HG03460 (cell line): ENCODE measurements around the gene BBS7.
A peak's percentile ranks its signal among the peaks of the same experiment; 100 is the strongest.

Experiments
- ATAC-seq: cut with Tn5 transposase; IDR thresholded peaks from one replicate; pipeline ENCODE4 v1.9.1; 2021; ENCODE audit not compliant: unreplicated experiment

BBS7 gene, protein sequence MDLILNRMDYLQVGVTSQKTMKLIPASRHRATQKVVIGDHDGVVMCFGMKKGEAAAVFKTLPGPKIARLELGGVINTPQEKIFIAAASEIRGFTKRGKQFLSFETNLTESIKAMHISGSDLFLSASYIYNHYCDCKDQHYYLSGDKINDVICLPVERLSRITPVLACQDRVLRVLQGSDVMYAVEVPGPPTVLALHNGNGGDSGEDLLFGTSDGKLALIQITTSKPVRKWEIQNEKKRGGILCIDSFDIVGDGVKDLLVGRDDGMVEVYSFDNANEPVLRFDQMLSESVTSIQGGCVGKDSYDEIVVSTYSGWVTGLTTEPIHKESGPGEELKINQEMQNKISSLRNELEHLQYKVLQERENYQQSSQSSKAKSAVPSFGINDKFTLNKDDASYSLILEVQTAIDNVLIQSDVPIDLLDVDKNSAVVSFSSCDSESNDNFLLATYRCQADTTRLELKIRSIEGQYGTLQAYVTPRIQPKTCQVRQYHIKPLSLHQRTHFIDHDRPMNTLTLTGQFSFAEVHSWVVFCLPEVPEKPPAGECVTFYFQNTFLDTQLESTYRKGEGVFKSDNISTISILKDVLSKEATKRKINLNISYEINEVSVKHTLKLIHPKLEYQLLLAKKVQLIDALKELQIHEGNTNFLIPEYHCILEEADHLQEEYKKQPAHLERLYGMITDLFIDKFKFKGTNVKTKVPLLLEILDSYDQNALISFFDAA

GRCh38 chr4:121869841-121870822 lies at the start of gene BBS7:
TSS of gene BBS7 (minus strand) at chr4:121870474. CDS start at chr4:121870313, 161 bp downstream.
- ATAC-seq: peak; percentile 99

- ATAC-seq: no peak
Measured at GRCh38 chr4:121913667-121914066, 43.4 kb upstream of the BBS7 start.

DNA sequence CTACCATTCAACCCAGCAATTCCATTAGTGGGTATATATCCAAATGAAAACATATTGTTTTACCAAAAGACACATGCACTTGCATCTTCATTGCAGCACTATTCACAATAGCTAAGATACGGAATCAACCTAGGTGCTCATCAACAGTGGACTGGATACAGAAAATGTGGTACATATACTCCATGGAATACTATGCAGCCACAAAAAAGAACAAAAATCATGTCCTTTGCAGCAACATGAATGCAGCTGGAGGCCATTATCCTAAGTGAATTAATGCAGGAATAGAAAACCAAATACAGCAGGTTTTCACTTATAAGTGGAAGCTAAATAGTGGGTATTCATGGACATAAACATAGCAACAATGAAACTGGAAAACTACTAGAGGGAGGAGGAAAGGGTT lies 38.1 kb upstream of the BBS7 start:
- ATAC-seq: no peak

- ATAC-seq: peak; percentile 90
Measured at GRCh38 chr4:121900132-121900983, 30.1 kb upstream of the BBS7 start.

DNA sequence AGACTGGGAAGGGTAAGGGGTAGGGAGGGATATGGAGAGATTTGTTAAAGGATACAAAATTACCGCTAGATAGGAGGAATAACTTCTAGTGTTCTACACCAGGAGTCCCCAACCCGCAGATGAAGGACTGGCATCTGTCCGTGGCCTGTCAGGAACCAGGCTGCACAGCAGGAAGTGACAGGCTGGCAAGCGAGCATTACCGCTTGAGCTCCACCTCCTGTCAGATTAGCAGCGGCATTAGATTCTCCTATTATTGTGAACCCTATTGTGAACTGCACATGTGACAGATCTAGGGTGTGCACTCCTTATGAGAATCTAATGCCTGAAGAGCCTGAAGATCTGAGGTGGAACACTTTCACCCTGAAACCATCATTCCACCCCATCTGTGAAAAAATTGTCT lies 27.9 kb upstream of the BBS7 start:
- ATAC-seq: no peak

DNA sequence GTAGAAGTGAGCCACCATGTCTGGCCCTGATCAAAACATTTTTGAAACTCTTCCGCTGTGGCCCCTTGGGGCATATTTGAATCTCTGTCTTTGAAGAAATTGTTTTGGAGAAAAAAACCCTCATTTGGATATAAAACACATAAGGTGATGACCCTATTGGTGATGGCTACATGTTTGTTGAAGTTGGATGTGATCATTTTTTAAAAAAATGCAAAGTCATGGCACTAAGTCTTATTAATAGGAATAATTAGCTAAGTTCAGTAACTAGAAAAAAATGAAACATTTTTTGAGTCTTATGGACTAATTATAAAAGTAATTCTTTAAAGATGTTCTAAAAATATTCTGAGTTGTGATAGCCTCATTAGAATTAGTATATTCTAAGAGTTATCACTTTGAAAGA lies 17.9 kb upstream of the BBS7 start:
- ATAC-seq: no peak

GRCh38 chr4:121885115-121885514 lies 14.8 kb upstream of the BBS7 start:
- ATAC-seq: no peak

DNA sequence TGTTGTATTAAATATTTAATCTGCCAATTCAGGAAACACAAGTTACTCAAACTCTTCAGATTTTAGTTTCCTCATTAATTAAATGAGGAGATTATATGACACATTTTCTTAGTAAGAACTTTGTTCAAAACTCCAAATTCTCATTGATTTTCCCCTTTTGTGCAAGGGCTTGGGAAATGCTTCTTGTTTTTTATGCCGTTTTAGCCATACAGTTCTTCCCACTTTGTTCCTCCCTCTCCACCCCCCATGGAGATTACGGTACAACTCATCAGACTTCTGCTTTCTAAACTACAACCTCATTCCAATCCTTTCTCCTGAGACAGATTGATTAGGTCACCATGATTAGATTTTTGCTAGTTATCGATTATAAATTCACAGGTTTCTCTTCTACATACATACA lies 10.9 kb upstream of the BBS7 start:
- no peak for ATAC-seq

- no peak for ATAC-seq
Measured at GRCh38 chr4:121879135-121879534, 8.9 kb upstream of the BBS7 start.

DNA sequence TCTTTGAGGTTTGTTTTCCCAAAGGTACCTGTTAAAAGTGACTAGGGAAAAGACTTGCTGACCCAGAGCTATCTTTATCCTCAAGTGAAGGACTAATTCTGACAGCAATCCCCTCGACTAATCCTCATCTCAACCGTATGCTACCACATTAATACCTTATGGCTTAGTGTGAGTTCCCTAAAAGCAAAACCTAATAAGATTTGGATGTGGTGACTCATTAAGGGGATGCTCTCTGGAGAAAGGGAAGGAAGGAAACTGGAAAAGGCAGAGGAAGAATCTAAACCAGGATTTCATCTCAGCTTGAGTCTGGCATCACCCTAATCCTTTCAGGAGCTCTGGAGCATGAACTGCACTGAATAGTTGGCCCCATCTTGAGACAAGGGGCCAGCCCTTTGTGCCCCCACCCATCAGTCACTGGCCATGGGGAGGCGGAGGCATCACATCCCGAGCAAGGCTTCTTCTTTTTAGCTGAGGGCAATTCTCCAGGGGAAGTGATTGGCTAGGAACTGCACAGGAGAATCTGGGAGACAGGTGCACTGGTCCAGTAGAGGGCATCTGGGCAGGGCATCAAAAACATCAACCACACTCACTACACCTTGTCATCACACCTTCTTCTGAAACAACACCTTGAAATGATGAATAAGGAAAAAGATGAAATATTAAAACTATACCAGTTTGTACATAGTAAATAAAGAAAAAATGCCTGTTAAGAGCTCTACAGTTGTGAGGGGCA lies 6.9 kb upstream of the BBS7 start:
- ATAC-seq: no peak

GRCh38 chr4:121876070-121876469 lies 5.8 kb upstream of the BBS7 start:
- no peak for ATAC-seq

DNA sequence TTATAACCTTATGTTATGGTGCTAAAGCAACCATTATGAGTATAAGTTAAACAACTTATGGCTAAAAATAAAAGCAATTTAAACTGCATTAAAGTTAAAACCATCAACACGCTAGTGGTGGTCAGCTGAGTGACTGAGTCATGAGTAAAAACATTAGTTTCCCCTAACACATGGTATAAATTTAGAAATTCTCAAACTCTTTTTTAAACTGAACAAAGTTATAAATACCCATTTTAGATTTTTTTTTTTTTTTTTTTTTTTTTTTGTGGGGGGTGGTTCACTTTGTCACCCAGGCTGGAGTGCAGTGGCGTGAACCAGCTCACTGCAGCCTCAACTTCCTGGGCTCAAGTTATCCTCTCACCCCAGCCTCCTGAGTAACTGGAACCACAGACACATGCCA lies 5.4 kb upstream of the BBS7 start:
- ATAC-seq: no peak

DNA sequence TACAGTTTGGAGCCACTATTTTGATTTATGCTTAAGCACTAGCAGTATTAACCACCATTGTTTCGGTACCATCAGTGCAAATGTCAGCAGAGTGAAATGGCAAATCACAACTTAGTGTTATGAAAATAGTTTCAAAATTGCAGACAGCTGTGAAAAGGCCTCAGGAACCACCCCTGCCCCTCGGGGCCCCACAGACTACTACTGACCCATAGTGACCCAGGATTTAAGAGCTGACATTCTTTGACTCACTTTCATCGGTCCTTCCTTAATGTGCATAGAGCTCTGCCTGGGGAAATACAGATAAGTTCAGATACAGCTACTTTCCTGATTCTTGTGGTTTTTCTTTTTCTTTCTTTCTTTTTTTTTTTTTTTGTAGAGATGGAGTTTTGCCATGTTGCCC lies 3.3 kb upstream of the BBS7 start:
- no peak for ATAC-seq

DNA sequence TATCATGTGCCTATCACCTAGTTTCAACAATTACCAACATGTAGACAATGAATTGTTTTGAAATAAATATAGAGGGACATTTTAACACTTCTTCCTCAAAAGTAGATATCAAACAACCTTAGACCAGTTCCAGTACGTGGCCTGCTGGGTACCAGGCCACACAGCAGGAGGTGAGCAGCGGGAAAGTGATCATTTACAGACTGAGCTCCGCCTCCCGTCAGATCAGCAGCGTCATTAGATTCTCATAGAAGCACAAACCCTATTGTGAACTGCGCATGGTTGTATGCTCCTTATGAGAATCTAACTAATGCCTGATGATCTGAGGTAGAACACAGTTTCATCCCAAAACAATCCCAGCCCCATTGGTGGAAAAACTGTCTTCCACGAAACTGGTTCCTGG lies 6.5 kb downstream of the BBS7 start:
- ATAC-seq: no peak

DNA sequence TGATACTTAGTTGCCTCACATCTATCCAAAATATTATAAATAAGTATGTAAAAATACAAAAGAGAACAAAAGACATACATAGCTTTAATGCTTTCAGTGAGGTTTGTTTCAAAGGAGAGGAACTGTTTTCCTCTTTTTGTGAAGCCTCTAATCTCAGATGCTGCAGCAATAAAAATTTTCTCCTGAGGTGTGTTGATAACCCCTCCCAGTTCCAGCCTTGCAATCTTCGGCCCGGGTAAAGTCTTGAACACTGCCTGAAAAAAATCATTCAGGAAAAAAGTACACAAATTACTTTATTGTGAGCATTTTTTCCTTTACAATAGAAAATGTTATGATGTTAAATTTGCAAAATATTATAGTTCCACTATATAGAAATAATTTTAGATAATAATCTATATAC lies 8.8 kb downstream of the BBS7 start:
- ATAC-seq: no peak

DNA sequence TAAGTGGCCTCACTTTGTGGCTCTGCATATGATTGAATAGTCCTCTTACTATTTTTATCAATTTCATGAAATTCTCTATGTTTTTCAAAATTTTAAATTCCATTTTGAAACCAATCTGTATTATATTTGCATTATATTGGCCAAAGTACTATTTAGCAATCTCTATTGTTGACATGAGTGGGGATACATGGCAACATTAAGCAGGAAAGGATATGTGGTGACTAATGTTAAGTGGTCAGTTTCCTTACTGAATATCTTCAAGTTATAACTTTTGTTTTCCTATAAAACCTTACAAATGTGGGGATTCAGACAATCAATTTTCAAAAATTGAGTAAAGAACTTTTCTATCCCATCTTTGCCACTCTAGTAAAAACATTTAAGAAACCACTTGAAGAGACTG lies 10.2 kb downstream of the BBS7 start:
- no peak for ATAC-seq

DNA sequence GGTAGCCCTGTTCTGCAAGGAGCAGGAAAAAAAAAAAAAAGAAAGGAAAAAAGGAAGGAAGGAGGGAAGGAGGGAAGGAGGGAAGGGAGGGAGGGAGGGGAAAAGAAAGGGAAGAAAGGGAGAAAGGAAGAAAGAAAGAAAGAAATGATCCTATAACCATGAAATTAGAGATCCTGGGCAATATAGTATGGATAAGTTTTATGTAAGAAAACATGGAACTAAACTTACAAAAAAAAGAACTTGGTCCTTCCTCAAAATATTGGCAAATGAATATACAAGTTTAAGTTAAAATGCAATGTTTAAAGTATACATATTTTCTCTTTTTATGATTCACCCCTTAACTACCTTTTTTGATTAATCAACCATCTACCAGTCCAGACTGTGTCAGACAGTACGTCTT lies 18.9 kb downstream of the BBS7 start:
- ATAC-seq: no peak

GRCh38 chr4:121846662-121847061 lies 23.6 kb downstream of the BBS7 start:
- no peak for ATAC-seq

DNA sequence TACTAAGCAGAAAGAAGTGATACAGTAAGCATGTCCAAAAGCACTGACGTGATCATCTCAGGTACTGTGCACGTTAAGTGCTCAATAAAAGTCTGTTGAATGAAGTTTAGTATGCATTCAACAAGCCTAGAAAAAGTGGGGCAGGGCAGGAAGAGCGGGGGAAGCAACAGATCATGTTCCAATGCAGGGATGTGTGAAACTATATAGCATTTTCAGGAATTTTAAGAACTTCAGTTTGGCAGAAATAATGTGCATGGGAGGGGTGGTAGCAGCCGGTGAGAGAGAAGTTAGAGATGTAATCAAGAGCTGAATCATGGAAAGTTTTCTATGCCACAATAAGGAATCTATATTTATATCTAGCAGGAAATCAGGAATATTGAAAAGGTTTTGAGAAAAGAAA lies 27.4 kb downstream of the BBS7 start:
- ATAC-seq: no peak

GRCh38 chr4:121838136-121838535 lies 32.1 kb downstream of the BBS7 start:
- no peak for ATAC-seq
